GM23338 (cell line): ENCODE data around the gene RIC8B. TPM values are rescaled to one million over a fixed set of nuclear protein-coding genes. Genes with fewer than 3 reads are reported as not detected.

ENCODE experiments used
- ATAC-seq: fragments of 200-7000 bp; cut with Tn5 transposase; 3 replicates; pipeline ENCODE4 v1.9.1; 2020
- DNase-seq: peaks from one replicate; pipeline ENCODE4 v3.0.0-alpha.2; 2015; ENCODE audit warnings: low spot score
- H2AFZ ChIP-seq: fragments of 200-600 bp; sonication (generic); 2 replicates; pipeline ENCODE4 v1.8.0; 2016; ENCODE audit warnings: antibody characterized with exemption, mild to moderate bottlenecking, moderate library complexity
- H3F3A ChIP-seq: fragments of 200-600 bp; sonication (generic); replicated peaks from 2 replicates; pipeline ENCODE4 v1.8.0; 2017; ENCODE audit warnings: antibody characterized with exemption, mixed run types, low read depth
- H3K27ac ChIP-seq: fragments of 200-600 bp; sonication (generic); 2 replicates; pipeline ENCODE4 v1.6.1; 2016; ENCODE audit warnings: low read depth
- H3K27me3 ChIP-seq: fragments of 200-600 bp; sonication (generic); 2 replicates; pipeline ENCODE4 v1.8.0; 2016; ENCODE audit warnings: mild to moderate bottlenecking, mixed run types, moderate library complexity; ENCODE audit not compliant: insufficient read depth
- H3K36me3 ChIP-seq: fragments of 200-600 bp; sonication (generic); 2 replicates; pipeline ENCODE4 v1.8.0; 2016; ENCODE audit warnings: mild to moderate bottlenecking; ENCODE audit not compliant: insufficient read depth
- H3K4me1 ChIP-seq: fragments of 200-600 bp; sonication (generic); 2 replicates; pipeline ENCODE4 v1.8.0; 2016; ENCODE audit warnings: mild to moderate bottlenecking, moderate library complexity; ENCODE audit not compliant: insufficient read depth
- H3K4me2 ChIP-seq: fragments of 200-600 bp; sonication (generic); 2 replicates; pipeline ENCODE4 v1.7.1; 2017; ENCODE audit warnings: mixed run types
- H3K4me3 ChIP-seq: fragments of 200-600 bp; sonication (generic); 2 replicates; pipeline ENCODE4 v1.6.1; 2016; ENCODE audit warnings: mixed run types
- H3K79me2 ChIP-seq: fragments of 200-600 bp; sonication (generic); replicated peaks from 2 replicates; pipeline ENCODE4 v1.8.0; 2017; ENCODE audit warnings: mild to moderate bottlenecking; ENCODE audit not compliant: insufficient read depth
- H3K9me2 ChIP-seq: fragments of 200-600 bp; sonication (generic); 2 replicates; pipeline ENCODE4 v1.8.0; 2017; ENCODE audit not compliant: insufficient read depth
- H4K20me1 ChIP-seq: fragments of 200-600 bp; sonication (generic); replicated peaks from 2 replicates; pipeline ENCODE4 v1.8.0; 2017; ENCODE audit warnings: mild to moderate bottlenecking; ENCODE audit not compliant: insufficient read depth
- H3K27ac Mint-ChIP-seq: 2 replicates; pipeline ENCODE4 v1.8.0; 2020; ENCODE audit warnings: inconsistent platforms, mild to moderate bottlenecking, moderate library complexity, mixed read lengths
- H3K27me3 Mint-ChIP-seq: 3 replicates; pipeline ENCODE4 v1.8.0; 2022; ENCODE audit warnings: low read depth, mild to moderate bottlenecking, moderate library complexity, mixed read lengths, inconsistent platforms; ENCODE audit not compliant: insufficient read depth, poor library complexity
- H3K36me3 Mint-ChIP-seq: 3 replicates; pipeline ENCODE4 v1.8.0; 2021; ENCODE audit warnings: low read depth, mild to moderate bottlenecking, inconsistent platforms, moderate library complexity, mixed read lengths
- H3K4me1 Mint-ChIP-seq: 3 replicates; pipeline ENCODE4 v1.8.0; 2020; ENCODE audit warnings: mild to moderate bottlenecking, inconsistent platforms, mixed read lengths
- H3K4me3 Mint-ChIP-seq: 3 replicates; pipeline ENCODE4 v1.8.0; 2021; ENCODE audit warnings: moderate library complexity, mild to moderate bottlenecking, inconsistent platforms, mixed read lengths
- H3K9me3 Mint-ChIP-seq: 3 replicates; pipeline ENCODE4 v1.8.0; 2020; ENCODE audit warnings: moderate library complexity, mild to moderate bottlenecking, inconsistent platforms, mixed read lengths
- CREB1 ChIP-seq: fragments of 250-450 bp; sonication (Bioruptor Pico); IDR thresholded peaks from 2 replicates; pipeline ENCODE4 v1.5.0; 2020; ENCODE audit warnings: low read depth, mild to moderate bottlenecking, moderate library complexity
- ETS1 ChIP-seq: IDR thresholded peaks from 2 replicates; pipeline ENCODE4 v1.6.1; 2016; ENCODE audit warnings: antibody characterized with exemption
- EZH2 ChIP-seq: fragments of 200-600 bp; sonication (generic); IDR thresholded peaks from one replicate; pipeline ENCODE4 v1.8.0; 2017; ENCODE audit warnings: antibody characterized with exemption, mild to moderate bottlenecking, low read depth; ENCODE audit not compliant: unreplicated experiment
- EZH2phosphoT487 ChIP-seq: fragments of 200-600 bp; sonication (generic); IDR thresholded peaks from one replicate; pipeline ENCODE4 v1.8.1; 2018; ENCODE audit warnings: antibody characterized with exemption; ENCODE audit not compliant: unreplicated experiment
- JUNB ChIP-seq: IDR thresholded peaks from one replicate; pipeline ENCODE4 v1.6.1; 2016; ENCODE audit warnings: antibody characterized with exemption; ENCODE audit not compliant: unreplicated experiment
- NANOG ChIP-seq: IDR thresholded peaks from 2 replicates; pipeline ENCODE4 v1.6.1; 2016; ENCODE audit warnings: antibody characterized with exemption, borderline replicate concordance
- POLR2AphosphoS5 ChIP-seq: IDR thresholded peaks from 2 replicates; pipeline ENCODE4 v1.6.1; 2016; ENCODE audit warnings: antibody characterized with exemption, low read depth
- STAT1 ChIP-seq: IDR thresholded peaks from one replicate; pipeline ENCODE4 v1.6.1; 2016; ENCODE audit warnings: antibody characterized with exemption; ENCODE audit not compliant: unreplicated experiment
- ZNF114 ChIP-seq: fragments of 250-450 bp; sonication (Bioruptor Pico); IDR thresholded peaks from 2 replicates; pipeline ENCODE4 v1.5.0; 2020; ENCODE audit warnings: mild to moderate bottlenecking, moderate library complexity
- ZNF331 ChIP-seq: fragments of 250-450 bp; sonication (Bioruptor Pico); IDR thresholded peaks from 2 replicates; pipeline ENCODE4 v1.5.0; 2020; ENCODE audit warnings: low read depth, mild to moderate bottlenecking, moderate library complexity
- ZNF462 ChIP-seq: fragments of 250-450 bp; sonication (Bioruptor Pico); IDR thresholded peaks from 2 replicates; pipeline ENCODE4 v1.5.0; 2020; ENCODE audit warnings: mild to moderate bottlenecking, moderate library complexity
- polyA plus RNA-seq: library from polyadenylated mRNA; unstranded; fragments of >200 nt; fragmentation: Nextera tagmentation; extraction: Ambion mirVana; gene quantifications from 2 replicates; pipeline ENCODE4 v1.2.1, GENCODE V29; 2016
- total RNA-seq: library from RNA; depleted of rRNA; stranded (reverse); fragments of >200 nt; shearing (Covaris generic); gene quantifications from 2 replicates; pipeline ENCODE4 v1.2.3, GENCODE V29; 2014
- TF ChIP-seq, protein P1 (sequence below), 2 experiments: fragments of 200-600 bp in 1 of 2; sonication (generic) in 1 of 2; conservative IDR thresholded peaks; 2 replicates each; pipeline versions ENCODE4 v1.5.1 to v1.6.1; 2016 to 2017; ENCODE audit warnings: antibody characterized with exemption in 2 of 2, low read depth in 2 of 2, mild to moderate bottlenecking in 2 of 2, moderate library complexity in 1 of 2
- TF ChIP-seq, protein P2 (sequence below): IDR thresholded peaks from one replicate; pipeline ENCODE4 v1.6.1; 2018; ENCODE audit warnings: antibody characterized with exemption; ENCODE audit not compliant: unreplicated experiment

RIC8B gene
- total and polyA plus RNA-seq, 2 experiments from 2014 or later: 12.3 to 25.5 TPM

- no peaks in the 10 kb centered on the region for H3K36me3 Mint-ChIP-seq
- Histone ChIP-seq H3K4me1 (no peaks in the 10 kb centered on the region), H3F3A (no peaks in the 10 kb centered on the region), H2AFZ (no peak overlapping the region), H4K20me1 (no peaks in the 10 kb centered on the region), H3K9me2 (no peaks in the 10 kb centered on the region), H3K27ac (no peak overlapping the region), H3K4me3 (no peak overlapping the region), H3K79me2 (no peaks in the 10 kb centered on the region), H3K4me2 (no peak overlapping the region), H3K36me3 (no peaks in the 10 kb centered on the region), H3K27me3 (no peaks in the 10 kb centered on the region)
- ATAC-seq: no peak
- no peak overlapping the region for H3K27ac Mint-ChIP-seq
- no peaks in the 10 kb centered on the region for H3K9me3 Mint-ChIP-seq
- TF ChIP-seq ZNF331 (CRISPR knock-in tag): no peak
- TF ChIP-seq ZNF462 (CRISPR knock-in tag): no peak
- no peak for TF ChIP-seq JUNB
- no peak for TF ChIP-seq CREB1 (CRISPR knock-in tag)
- TF ChIP-seq, protein P1, sequence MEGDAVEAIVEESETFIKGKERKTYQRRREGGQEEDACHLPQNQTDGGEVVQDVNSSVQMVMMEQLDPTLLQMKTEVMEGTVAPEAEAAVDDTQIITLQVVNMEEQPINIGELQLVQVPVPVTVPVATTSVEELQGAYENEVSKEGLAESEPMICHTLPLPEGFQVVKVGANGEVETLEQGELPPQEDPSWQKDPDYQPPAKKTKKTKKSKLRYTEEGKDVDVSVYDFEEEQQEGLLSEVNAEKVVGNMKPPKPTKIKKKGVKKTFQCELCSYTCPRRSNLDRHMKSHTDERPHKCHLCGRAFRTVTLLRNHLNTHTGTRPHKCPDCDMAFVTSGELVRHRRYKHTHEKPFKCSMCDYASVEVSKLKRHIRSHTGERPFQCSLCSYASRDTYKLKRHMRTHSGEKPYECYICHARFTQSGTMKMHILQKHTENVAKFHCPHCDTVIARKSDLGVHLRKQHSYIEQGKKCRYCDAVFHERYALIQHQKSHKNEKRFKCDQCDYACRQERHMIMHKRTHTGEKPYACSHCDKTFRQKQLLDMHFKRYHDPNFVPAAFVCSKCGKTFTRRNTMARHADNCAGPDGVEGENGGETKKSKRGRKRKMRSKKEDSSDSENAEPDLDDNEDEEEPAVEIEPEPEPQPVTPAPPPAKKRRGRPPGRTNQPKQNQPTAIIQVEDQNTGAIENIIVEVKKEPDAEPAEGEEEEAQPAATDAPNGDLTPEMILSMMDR (conservative IDR thresholded peaks at IDR 0.05; ENCODE audit: low read depth in 2 of 2): no peak
- TF ChIP-seq STAT1: no peak
- TF ChIP-seq, protein P2, sequence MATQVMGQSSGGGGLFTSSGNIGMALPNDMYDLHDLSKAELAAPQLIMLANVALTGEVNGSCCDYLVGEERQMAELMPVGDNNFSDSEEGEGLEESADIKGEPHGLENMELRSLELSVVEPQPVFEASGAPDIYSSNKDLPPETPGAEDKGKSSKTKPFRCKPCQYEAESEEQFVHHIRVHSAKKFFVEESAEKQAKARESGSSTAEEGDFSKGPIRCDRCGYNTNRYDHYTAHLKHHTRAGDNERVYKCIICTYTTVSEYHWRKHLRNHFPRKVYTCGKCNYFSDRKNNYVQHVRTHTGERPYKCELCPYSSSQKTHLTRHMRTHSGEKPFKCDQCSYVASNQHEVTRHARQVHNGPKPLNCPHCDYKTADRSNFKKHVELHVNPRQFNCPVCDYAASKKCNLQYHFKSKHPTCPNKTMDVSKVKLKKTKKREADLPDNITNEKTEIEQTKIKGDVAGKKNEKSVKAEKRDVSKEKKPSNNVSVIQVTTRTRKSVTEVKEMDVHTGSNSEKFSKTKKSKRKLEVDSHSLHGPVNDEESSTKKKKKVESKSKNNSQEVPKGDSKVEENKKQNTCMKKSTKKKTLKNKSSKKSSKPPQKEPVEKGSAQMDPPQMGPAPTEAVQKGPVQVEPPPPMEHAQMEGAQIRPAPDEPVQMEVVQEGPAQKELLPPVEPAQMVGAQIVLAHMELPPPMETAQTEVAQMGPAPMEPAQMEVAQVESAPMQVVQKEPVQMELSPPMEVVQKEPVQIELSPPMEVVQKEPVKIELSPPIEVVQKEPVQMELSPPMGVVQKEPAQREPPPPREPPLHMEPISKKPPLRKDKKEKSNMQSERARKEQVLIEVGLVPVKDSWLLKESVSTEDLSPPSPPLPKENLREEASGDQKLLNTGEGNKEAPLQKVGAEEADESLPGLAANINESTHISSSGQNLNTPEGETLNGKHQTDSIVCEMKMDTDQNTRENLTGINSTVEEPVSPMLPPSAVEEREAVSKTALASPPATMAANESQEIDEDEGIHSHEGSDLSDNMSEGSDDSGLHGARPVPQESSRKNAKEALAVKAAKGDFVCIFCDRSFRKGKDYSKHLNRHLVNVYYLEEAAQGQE: no peak
- no peak for TF ChIP-seq ZNF114 (CRISPR knock-in tag)
- no peak for TF ChIP-seq EZH2
- TF ChIP-seq ETS1: no peak
- no peak for TF ChIP-seq POLR2AphosphoS5
- TF ChIP-seq EZH2phosphoT487: no peak
- no peak for TF ChIP-seq NANOG
- H3K27me3 Mint-ChIP-seq: peaks cover 3% of the 10 kb centered on the region
- peaks cover 12% of the 10 kb centered on the region for H3K4me1 Mint-ChIP-seq
- no peak overlapping the region for H3K4me3 Mint-ChIP-seq
- DNase-seq: no peak
These were observed 122.1 kb downstream of the RIC8B start for GRCh38 chr12:106896603-106897002.
